Brain microvascular endothelial cell (primary cell): ENCODE data around the gene C9orf72.

Experiments
- DNase-seq: peaks from one replicate; pipeline ENCODE4 v3.0.0-alpha.2; 2020
- H3K27ac ChIP-seq: fragments of 250-450 bp; sonication (Bioruptor Pico); 2 replicates; pipeline ENCODE4 v1.5.1; 2020; ENCODE audit warnings: mild to moderate bottlenecking, moderate library complexity
- H3K27me3 ChIP-seq: fragments of 250-450 bp; sonication (Bioruptor Pico); replicated peaks from 2 replicates; pipeline ENCODE4 v1.5.1; 2020; ENCODE audit warnings: mild to moderate bottlenecking
- H3K36me3 ChIP-seq: fragments of 250-450 bp; sonication (Bioruptor Pico); replicated peaks from 2 replicates; pipeline ENCODE4 v1.5.1; 2020; ENCODE audit warnings: mild to moderate bottlenecking
- H3K4me3 ChIP-seq: 2 replicates; pipeline ENCODE4 v1.5.1; 2011; ENCODE audit warnings: low read depth, mild to moderate bottlenecking, control low read depth, low read length, moderate library complexity
- CTCF ChIP-seq: IDR thresholded peaks from 2 replicates; pipeline ENCODE4 v1.5.1; 2011; ENCODE audit warnings: low read depth, mild to moderate bottlenecking, moderate library complexity, low read length, control low read depth, inconsistent platforms; ENCODE audit errors: missing control alignments
- in situ Hi-C: cut with HindIII; loops from 2 replicates; pipeline ENCODE4 v1.10.0; 2017; ENCODE audit warnings: low sequenced_read_pairs, low pct_ligation_motif_present

The C9orf72 gene

GRCh38 chr9:27518006-27518405 is 55.3 kb downstream of the C9orf72 start:
- DNase-seq, result no peak
- in situ Hi-C loops, result loop anchor here (25.0 kb wide), 1 partner anchor 181 kb away; no protein-coding TSS in a partner anchor
- TF ChIP-seq CTCF, result no peak
- no peaks in the 10 kb centered on the region for H3K27me3 ChIP-seq
- H3K4me3 ChIP-seq, result no peak overlapping the region
- H3K27ac ChIP-seq, result no peak overlapping the region
- no peaks in the 10 kb centered on the region for H3K36me3 ChIP-seq

GRCh38 chr9:27514551-27514950 is 58.7 kb downstream of the C9orf72 start:
- in situ Hi-C loops, result loop anchor here (25.0 kb wide), 1 partner anchor 177 kb away; no protein-coding TSS in a partner anchor
- no peak for DNase-seq
- Histone ChIP-seq H3K27ac (no peak overlapping the region), H3K27me3 (no peaks in the 10 kb centered on the region), H3K36me3 (no peaks in the 10 kb centered on the region), H3K4me3 (no peak overlapping the region)
- no peak for TF ChIP-seq CTCF

GRCh38 chr9:27511771-27512170 is 61.5 kb downstream of the C9orf72 start:
- Histone ChIP-seq H3K27me3 (no peaks in the 10 kb centered on the region), H3K27ac (no peak overlapping the region), H3K36me3 (no peaks in the 10 kb centered on the region), H3K4me3 (no peak overlapping the region)
- in situ Hi-C loops, result loop anchor here (25.0 kb wide), 1 partner anchor 174 kb away; no protein-coding TSS in a partner anchor
- no peak for DNase-seq
- TF ChIP-seq CTCF, result no peak

- TF ChIP-seq CTCF, result no peak
- DNase-seq, result no peak
- no peaks in the 10 kb centered on the region for H3K27me3 ChIP-seq
- no peak overlapping the region for H3K4me3 ChIP-seq
- H3K27ac ChIP-seq, result no peak overlapping the region
- in situ Hi-C loops, result loop anchor here (25.0 kb wide), 1 partner anchor 173 kb away; no protein-coding TSS in a partner anchor
- H3K36me3 ChIP-seq, result no peaks in the 10 kb centered on the region
These were observed 62.5 kb downstream of the C9orf72 start for GRCh38 chr9:27510780-27511179.

GRCh38 chr9:27506981-27507380 is 66.3 kb downstream of the C9orf72 start:
- no peak for TF ChIP-seq CTCF
- Histone ChIP-seq H3K36me3 (no peaks in the 10 kb centered on the region), H3K27ac (no peak overlapping the region), H3K27me3 (no peaks in the 10 kb centered on the region), H3K4me3 (no peak overlapping the region)
- no peak for DNase-seq
- in situ Hi-C loops, result loop anchor here (25.0 kb wide), 1 partner anchor 170 kb away; no protein-coding TSS in a partner anchor

GRCh38 chr9:27505744-27506161 is 67.5 kb downstream of the C9orf72 start:
- Histone ChIP-seq H3K27ac (no peak overlapping the region), H3K4me3 (no peak overlapping the region), H3K27me3 (no peaks in the 10 kb centered on the region), H3K36me3 (no peaks in the 10 kb centered on the region)
- DNase-seq, result no peak
- TF ChIP-seq CTCF, result no peak
- in situ Hi-C loops, result loop anchor here (25.0 kb wide), 1 partner anchor 168 kb away; no protein-coding TSS in a partner anchor
